Pons (tissue), 1 donor: ENCODE results near the gene PRDM16.
"Not testable (repeated sequence)": the region's sequence is repeated elsewhere in the genome, so short reads cannot be mapped to it uniquely, and the experiment has no call there.

Experiments
- DNase-seq: peaks from one replicate; pipeline ENCODE4 v3.0.0-alpha.2; 2016; ENCODE audit warnings: low spot score

Gene PRDM16

DNA sequence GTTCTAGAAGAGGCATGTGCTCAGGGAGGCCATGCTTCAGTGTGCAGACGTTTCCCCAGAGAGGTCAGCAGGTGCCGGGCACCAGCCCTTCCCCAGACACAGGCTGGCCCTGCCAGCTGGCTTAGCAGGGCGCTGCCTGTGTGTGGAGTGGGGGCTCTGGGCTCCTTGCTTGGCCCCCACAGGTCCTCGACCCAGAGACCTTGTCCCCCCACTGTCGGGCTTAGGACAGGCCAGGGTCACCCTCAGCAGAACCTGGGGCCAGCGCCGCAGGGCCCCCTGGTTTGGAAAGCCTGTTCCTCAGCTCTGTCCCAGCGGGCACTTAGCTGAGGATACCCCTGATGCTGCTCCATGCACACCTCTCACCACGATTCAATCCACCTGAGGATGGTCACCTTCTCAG lies 213.2 kb downstream of the PRDM16 start:
- DNase-seq, result no peak

DNA sequence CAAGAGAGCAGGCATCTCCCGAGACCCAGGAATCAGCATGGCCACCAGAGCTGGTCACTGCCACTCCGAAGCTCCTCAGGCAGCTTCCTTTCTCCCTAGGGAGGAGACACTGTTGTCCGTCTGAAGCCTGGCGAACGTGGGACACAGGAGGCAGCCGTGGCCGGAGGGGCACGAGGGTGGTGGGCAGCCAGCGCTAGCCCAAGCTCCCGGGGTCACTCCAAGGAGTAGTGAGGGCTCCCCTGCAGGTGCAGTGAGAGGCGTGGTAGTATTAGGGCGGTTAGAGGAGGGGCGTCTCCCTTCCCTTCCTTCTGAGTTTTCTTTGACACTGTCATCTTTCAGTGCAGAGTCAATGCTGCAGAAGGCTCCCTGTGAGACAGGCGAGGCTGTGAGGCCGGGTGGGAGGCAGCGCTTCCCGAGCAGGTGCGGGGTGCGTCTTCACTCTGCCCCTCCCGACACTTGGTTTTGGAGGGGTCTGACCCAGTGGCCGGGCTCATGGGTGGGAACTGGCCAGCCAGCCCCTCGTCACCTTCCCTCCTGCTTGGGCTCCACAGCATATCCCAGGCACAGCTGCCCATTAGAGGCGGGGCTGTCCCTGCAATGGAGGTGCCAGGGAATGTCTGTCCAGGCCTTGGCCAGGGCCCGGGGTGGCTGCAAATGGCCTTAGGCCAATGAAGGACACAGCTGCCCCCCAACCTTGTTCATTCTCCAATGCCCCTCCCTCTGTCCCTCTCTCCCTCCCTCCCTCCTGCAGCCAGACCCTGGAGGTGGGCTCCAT lies 213.8 kb downstream of the PRDM16 start:
- DNase-seq, result no peak

DNA sequence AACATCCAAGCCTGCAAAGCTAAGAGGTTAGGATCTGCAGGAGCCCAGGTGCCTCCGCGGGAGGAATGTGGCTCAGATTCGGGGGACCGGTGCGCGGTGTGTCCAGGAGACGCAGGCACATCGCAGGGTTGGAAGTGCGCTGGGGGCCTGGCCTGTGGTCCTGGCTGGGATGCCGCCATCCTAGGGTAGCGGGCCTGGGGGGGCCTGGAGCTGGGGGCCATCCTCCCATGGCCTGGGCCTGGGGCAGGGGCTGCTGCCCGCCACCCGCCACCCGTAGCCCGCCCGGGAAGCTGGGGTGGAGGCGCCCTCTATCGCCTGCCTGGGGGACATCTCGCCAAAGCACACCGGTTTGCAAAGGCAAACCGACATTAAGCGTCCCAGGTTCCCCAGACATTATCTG lies 214.8 kb downstream of the PRDM16 start:
- DNase-seq, result peak; percentile 15

DNA sequence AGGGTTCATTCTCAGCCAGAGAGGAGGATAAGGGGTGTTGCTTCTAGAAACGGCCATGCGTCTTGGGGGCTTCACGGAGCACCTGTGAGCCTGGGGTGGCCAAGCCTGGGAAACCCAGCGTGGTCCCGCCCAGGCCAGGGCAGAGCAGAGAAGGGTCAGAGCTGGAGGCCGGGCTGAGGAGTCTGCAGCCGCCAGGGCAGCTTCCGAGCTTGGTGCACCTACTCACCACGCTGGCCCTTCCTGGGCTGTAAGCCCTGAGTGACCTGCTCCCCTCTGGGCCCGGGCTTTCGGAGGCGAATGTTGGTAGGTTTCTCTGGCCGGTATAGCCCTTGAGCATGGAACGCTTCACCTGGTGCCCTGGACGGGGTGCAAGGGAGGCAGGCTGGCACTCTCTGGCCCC lies 215.7 kb downstream of the PRDM16 start:
- DNase-seq, result no peak

DNA sequence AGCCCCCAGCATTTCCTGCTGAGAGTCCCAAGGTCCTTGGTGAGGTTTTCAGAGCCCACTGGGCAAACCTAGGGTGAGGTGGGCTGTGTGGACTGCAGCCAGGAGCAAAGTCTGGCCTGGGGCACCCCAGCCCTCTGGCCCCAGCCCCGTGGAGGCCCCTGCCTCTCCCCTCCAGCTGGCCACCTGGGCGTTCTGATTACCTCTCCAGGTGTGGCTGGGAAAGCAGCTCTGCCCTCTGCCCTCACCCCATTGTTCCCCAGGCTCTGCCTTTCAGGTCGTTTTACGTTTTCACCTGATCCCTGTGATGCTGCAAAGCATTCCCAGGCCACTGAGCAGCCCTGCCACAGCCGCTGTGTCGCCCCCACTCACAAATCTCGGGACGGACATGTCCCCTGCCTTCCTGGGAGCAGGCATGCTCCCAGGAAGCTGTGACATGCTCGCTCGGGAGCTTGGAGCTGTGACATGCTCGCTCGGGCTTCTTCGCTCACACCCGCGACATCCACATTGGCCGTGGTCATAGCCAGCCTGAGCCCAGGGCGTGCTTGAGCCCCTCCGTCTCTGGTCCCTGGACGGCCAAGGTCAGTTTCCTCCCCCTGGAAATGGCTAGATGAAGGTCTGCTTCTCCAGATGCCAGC lies 216.2 kb downstream of the PRDM16 start:
- DNase-seq, result no peak

DNA sequence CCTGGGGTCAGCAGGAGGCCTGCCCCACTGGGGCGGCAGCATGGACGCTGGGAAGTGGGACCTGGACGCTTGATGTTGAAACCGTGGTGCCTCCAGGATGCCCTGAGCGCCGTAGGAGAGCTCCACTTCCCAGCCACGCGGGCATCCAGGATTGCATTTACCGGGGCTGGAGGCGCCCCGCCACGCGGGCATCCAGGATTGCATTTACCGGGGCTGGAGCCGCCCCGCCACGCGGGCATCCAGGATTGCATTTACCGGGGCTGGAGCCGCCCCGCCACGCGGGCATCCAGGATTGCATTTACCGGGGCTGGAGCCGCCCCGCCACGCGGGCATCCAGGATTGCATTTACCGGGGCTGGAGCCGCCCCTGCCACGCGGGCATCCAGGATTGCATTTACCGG lies 218.1 kb downstream of the PRDM16 start:
- not testable (repeated sequence) for DNase-seq

DNA sequence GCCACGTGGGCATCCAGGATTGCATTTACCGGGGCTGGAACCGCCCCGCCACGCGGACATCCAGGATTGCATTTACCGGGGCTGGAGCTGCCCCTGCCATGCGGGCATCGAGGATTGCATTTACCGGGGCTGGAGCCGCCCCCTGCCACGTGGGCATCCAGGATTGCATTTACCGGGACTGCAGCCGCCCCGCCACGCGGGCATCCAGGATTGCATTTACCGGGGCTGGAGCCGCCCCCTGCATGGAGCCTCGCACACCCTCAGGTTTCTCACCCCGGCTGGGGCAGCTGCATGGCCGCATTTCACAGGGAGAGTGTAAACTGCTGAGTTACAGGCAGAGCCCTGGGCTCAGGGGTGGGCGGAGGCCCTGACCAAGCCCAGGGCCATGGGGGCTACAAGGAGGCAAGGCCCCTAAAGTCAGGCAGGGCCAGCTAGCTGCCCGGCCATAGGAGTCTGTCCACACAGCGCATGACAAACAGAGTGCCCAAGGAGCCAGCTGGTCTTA lies 218.7 kb downstream of the PRDM16 start:
- DNase-seq, result no peak

DNA sequence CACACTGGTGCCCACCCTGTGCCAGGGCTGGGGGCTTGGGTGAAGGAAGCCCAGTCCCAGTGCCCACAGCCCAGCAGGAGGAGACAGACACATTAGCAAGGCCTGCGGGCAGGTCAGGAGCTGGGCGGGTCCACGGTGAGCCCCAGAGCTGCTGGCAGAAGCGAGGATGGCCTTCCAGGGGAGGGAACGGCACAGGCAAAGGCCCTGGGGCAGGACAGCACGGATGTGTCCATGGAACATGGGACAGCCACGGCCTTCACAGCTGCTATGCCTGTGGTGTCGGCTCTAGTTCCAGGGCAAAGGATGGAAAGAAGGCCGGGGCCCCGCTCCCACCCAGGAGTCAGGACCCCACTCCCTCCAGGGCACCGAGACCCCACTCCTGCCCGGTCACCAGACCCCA lies 220.5 kb downstream of the PRDM16 start:
- no peak for DNase-seq

DNA sequence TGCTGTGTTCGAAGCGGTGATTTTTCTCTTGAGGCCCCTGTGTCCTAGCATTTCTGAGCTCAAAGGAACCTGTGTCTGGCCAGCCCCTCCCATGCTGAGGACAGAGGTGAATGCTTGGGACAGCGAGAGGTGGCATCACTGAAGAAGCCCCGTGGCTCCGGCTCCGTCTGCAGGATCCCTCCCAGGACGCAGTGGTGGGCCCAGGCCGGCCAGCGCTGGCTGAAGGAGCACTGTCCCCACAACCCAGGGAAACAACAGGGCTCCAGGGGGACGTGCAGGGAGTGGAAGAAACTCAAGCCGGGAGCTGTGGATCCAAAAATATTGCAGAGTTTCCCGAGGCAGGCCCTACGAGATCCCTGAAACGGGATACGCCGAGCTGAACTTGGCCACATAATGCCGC lies 221.4 kb downstream of the PRDM16 start:
- no peak for DNase-seq

DNA sequence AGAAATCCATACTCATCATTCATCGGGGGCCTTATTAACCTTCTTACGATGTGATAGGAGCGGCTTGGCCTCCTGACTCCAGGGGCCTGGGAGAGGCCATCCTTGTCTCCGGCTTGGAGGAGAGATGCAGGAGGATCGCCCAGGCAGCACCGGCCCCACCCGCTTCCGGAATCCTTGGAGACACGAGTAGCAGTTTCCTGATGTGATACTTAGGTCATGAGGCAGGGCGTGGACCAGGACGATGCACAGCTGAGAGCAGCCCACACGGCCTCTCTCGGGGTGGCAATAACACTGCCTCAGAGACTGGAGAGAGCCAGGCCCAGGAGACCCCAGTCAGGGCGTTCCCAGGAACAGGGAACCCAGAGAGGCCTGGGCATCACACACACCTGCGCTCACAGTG lies 221.9 kb downstream of the PRDM16 start:
- no peak for DNase-seq

DNA sequence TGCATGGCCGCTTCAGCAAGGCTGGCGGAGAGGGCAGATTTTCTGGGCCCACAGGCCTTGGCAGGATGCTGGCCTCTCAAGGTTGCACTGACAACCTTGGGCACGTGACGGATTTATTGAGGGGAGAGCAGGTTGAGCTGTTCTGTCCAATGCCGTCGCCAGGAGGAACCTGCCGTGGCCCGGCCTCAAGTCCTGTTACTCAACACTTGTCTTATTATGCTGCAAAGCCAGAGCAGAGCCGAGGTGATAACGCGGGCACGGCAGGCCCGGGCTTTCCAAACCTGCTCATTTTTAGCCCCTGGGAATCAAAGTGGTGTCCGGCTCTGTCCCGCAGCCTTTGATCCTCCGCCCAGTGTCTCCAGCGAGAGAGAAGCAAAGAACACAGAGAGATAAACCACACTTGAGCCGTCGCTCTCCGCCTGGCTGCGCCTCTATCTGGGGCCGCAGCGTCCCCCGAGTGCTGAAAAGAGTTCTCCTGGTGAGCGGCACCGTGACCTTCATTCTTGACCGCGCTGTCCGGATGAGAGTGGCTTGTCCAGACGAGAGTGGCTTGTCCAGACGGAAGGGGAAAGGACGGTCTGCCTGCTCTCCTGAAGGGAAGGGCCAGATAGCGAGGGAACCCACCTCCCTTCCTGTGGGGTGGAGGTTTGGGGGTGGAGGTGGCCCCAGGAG lies 223.2 kb downstream of the PRDM16 start:
- no peak for DNase-seq

DNA sequence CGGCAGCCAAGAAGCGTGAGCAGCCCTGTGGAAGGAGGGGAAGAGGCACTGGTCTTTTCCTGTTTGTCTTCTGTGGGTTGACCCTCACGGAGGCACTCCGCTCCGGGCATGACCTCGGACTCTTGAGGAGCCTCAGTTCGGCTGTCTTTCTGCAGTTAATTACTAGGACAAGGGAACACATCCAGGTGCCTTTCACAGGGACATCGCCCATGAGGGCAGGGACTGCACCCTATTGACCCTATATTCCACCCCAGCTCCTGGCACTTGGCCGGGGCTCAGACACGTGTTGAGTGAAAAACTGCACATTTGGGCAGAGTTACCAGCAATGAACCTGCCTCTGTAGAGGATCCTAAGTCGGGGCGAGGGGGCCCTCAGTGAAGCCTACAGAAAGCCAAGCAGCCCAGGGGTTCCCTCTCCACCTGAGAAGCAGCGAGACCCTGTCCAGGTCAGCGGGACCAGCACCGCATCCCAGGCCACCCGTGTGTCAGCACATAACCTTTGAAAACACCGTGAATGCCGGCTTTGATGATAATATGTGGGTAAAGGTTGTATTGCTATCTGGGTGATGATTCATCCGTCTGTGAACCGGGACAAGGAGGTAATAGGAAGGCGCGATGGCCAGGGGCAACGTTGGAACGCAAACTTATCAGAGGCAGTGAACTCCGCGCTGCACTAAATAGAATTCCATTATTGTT lies 224.0 kb downstream of the PRDM16 start:
- no peak for DNase-seq

DNA sequence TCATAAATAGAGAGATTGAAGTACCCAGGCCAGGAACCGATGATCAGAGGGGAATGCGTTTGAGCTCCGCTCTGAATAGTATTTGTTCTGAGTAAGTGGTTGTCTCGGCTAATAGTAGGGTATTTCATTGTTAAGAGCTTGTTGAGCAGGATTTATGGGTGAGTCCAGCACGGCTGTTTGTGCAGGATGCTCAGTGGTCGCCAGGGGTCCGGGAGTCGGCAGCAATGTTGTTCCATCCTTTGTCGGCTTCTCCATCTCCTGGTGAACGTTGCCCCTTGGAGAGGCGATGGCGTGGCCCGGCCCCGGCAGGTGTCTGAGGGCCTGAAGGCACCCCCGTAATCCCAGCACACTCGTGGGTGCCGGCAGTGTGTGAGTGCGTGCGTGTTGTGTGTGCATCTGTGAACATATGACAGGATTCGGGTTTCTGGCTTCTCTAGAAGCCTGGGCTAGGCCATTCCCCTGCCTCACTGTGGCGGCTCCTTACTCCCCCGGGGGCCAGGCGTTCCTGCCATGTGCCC lies 224.6 kb downstream of the PRDM16 start:
- no peak for DNase-seq

DNA sequence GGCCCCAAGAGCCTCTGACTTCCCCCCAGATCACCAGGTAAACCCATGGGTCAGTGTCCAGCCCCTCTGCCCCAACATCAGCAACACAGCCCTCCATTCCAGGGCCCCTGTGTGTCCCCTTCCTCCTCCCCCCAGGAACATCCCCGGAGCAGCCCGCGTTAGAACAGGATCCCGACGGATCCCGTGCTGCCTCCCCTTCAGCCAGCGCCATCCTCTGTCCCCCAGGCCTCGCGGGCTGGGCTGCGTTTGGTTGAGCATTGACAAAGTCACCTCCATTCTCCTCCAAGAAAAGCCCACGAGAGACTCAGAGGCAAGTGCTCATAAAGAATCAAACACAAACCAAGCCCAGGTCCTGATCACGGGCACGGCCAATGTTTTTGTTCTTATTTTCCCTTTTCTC lies 225.4 kb downstream of the PRDM16 start:
- no peak for DNase-seq

DNA sequence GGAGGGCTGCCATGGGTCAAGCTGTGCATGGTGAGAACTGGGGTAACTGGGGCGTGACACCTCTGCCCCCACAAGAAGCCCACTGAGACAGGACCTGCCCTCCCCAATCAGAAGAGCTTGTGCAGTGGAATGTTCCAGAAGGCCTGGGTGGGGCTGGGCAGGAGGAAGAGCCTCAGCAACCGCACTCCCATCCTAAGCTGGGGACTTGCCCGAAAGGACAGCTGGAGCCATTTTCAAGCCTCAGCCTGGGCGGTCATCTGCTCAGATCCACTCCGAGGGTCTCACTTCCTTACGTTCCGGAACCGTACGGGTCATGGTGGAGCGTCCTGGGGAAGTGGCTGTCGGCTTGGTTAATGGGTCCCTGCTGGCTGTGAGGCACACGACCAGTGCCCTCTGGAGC lies 226.8 kb downstream of the PRDM16 start:
- no peak for DNase-seq

DNA sequence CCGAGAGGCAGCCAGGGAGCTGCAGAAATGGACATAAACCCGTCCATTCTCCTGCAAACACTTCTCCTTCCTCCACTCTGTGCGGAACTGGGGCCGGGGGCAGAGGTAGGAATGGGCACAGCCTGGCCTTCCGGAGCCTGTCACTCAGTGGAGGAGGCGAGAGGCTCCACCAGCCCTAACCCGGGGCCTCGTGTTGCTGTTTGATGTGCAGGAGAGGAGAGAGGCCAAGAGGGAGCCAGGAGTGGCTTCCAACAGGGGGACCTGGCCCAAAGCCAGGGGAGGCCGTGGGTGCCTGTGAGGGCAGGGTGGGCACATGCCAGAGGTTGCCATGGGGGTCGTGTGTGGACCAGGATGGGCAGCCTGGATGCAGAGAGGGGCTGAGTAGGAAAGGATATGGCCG lies 227.3 kb downstream of the PRDM16 start:
- DNase-seq, result no peak

DNA sequence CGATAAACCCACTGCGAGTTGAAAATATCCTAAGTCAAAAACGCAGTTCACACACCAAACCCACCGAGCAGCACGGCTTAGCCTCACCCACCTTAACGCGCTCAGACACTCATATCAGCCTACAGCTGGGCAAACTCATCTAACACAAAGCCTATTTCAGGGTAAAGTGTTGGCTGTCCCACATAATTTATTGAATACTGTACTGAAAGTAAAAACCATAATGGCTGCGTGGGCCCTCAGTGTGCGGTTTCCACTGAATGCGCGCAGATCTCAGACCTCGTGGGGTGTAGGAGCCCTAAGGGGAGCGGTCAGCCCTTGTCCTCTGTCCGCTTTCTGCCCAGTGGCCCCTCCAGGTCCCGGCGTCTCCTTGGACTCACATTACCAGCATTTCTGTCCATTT lies 227.8 kb downstream of the PRDM16 start:
- no peak for DNase-seq

DNA sequence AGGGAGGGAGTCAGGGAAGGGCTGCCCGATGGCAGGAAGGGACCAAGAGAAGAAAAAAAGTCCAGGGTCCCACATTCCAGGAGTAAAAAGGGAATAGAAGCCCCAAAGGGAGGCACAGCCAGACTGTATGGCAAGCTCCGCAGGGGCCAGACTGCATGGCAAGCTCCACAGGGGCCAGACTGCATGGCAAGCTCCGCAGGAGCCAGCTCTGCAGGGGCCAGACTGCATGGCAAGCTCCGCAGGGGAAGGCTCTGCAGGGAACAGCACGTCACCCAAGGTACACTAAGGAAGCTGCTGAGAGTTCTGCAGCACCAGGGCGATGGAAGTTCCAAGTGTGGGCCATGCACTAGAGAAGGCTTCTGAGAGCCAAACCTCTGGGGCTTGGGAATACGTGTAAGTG lies 228.8 kb downstream of the PRDM16 start:
- no peak for DNase-seq

DNA sequence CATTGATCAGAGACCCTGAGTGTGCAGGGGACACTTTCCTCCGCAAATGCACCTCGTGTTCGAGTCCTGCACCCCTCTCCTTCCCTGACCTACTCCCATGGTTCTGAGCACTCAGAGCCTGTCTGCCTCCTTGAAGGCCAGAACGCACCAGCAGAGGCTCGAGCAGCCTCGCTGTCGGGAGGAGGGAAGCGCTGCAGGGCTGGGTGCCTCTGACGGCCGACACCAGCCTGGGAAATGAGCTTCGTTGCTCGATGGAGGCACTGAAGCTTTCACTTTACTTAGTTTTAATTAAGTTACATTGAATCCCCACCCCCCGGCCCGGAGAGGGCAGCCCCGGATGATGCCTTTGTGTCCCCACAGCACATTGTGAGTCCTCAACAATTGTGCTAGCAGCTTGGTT lies 229.2 kb downstream of the PRDM16 start:
- no peak for DNase-seq

DNA sequence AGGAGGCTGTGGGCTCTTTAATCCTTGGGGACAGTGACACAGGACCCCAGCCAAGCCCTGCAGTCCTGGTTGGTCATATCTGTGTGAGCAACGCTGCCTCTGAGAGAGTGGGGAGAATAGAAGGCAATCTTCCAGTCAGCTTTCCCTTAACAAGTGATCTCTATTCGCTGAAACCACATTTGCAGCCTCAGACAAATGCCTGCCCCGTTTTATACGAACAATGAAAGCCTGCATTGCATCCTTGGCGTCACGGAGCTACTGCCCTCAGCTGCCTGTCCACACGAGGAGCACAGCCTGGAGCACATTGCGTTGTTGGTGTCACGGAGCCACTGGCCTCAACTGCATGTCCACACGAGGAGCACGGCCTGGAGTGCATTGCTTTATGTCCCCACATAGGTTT lies 235.2 kb downstream of the PRDM16 start:
- peak; percentile 69 for DNase-seq

DNA sequence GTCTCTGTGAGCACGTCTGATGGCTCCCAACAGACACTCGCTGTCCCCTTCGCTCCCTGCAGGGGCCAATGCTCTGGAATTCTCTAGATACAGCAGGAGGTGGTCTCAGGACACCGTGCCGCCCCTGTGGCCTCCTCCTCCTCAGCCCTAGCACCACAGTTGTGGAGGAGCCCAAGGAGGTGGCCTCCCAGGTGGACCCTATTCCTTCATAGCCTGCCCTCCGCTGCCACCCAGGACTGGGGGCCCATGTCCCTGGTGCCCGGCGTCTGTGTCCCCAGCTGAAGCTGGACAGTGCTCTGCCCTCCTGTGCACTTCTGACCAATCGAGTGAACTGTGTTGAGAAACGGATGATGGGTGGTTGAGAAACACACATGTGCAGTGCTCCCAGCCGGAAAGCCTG lies 235.7 kb downstream of the PRDM16 start:
- DNase-seq, result no peak

DNA sequence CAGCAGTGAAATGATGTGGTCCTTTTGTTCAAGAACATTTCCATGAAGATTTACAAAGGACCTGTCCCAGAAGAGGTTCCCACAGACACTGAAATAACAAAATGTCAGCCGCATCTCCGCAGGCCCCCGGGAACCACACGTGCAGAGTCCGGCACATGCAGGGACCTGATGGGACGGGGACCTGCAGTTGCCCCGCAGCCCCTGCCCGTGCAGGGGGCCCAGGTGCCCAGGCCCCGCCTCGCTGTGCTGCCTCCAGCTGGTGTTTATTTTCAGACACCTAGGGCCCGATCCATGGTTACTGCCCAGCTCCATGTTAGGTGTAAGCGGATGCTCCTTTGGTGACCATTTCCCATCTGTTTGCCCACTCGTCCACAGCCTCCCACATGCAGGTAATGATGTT lies 236.2 kb downstream of the PRDM16 start:
- no peak for DNase-seq
